Liver (tissue), 9 donors: Measurements from ENCODE around the gene CTSS. TPM values are rescaled to one million over a fixed set of nuclear protein-coding genes. Genes with fewer than 3 reads are reported as not detected.
"Not testable (repeated sequence)": the region's sequence is repeated elsewhere in the genome, so short reads cannot be mapped to it uniquely, and the experiment has no call there.

Experiments used
- DNase-seq: peaks from one replicate; pipeline ENCODE4 v3.0.0-alpha.2; 2017; ENCODE audit warnings: low spot score
- H3K27ac ChIP-seq, 2 donors: one replicate each; pipeline ENCODE4 v1.7.0; 2013; ENCODE audit warnings: inconsistent platforms in 2 of 2, low read length in 2 of 2, control low read depth in 1 of 2, low read depth in 1 of 2, mild to moderate bottlenecking in 1 of 2
- H3K27me3 ChIP-seq, 4 donors: one replicate each; pipeline versions ENCODE4 v1.6.1 to v1.7.0; 2013; ENCODE audit warnings: low read length in 3 of 4, inconsistent platforms in 1 of 4, mild to moderate bottlenecking in 1 of 4, moderate library complexity in 1 of 4; ENCODE audit not compliant: control insufficient read depth in 4 of 4, insufficient read depth in 4 of 4
- H3K36me3 ChIP-seq, 4 donors: one replicate each; pipeline versions ENCODE4 v1.6.1 to v1.7.0; 2013; ENCODE audit warnings: low read length in 3 of 4, mild to moderate bottlenecking in 3 of 4, low read depth in 1 of 4, moderate library complexity in 1 of 4; ENCODE audit not compliant: control insufficient read depth in 4 of 4, insufficient read depth in 3 of 4
- H3K4me1 ChIP-seq, 4 donors: one replicate each; pipeline versions ENCODE4 v1.6.1 to v1.7.0; 2013; ENCODE audit warnings: low read length in 3 of 4, mild to moderate bottlenecking in 3 of 4, moderate library complexity in 1 of 4; ENCODE audit not compliant: control insufficient read depth in 4 of 4, insufficient read depth in 4 of 4
- H3K4me3 ChIP-seq, 3 donors: one replicate each; pipeline versions ENCODE4 v1.6.1 to v1.7.0; 2013; ENCODE audit warnings: low read length in 3 of 3, control low read depth in 1 of 3, low read depth in 1 of 3, mild to moderate bottlenecking in 1 of 3
- H3K9ac ChIP-seq, 2 donors: one replicate each; pipeline ENCODE4 v1.7.0; 2013; ENCODE audit warnings: low read length in 2 of 2, mild to moderate bottlenecking in 2 of 2, moderate library complexity in 2 of 2, control low read depth in 1 of 2, low read depth in 1 of 2
- H3K9me3 ChIP-seq, 4 donors: one replicate each; pipeline versions ENCODE4 v1.6.1 to v1.7.0; 2013; ENCODE audit warnings: low read length in 3 of 4; ENCODE audit not compliant: control insufficient read depth in 4 of 4
- ATF3 ChIP-seq: IDR thresholded peaks from 2 replicates; pipeline ENCODE4 v1.6.1; 2016; ENCODE audit warnings: antibody characterized with exemption
- CTCF ChIP-seq: fragments of 150-350 bp; IDR thresholded peaks from 2 replicates; pipeline ENCODE4 v1.5.1; 2017; ENCODE audit warnings: improper control_type of control experiment, low read depth, low read length; ENCODE audit not compliant: missing input control
- EGR1 ChIP-seq, 2 donors: IDR thresholded peaks; 2 replicates each; pipeline ENCODE4 v1.6.1; 2016 to 2018; ENCODE audit warnings: antibody characterized with exemption in 2 of 2, low read depth in 2 of 2
- FOXA1 ChIP-seq: IDR thresholded peaks from 2 replicates; pipeline ENCODE4 v1.6.1; 2016; ENCODE audit warnings: antibody characterized with exemption
- FOXA2 ChIP-seq: IDR thresholded peaks from 2 replicates; pipeline ENCODE4 v1.6.1; 2016; ENCODE audit warnings: antibody characterized with exemption
- GABPA ChIP-seq, 2 donors: IDR thresholded peaks in 1 of 2; conservative IDR thresholded peaks in 1 of 2; 2 replicates each; pipeline ENCODE4 v1.6.1; 2016; ENCODE audit warnings: antibody characterized with exemption in 2 of 2, mild to moderate bottlenecking in 1 of 2, moderate library complexity in 1 of 2
- HNF4A ChIP-seq, 2 donors: conservative IDR thresholded peaks; 2 replicates each; pipeline ENCODE4 v1.6.1; 2016; ENCODE audit warnings: antibody characterized with exemption in 2 of 2, mild to moderate bottlenecking in 2 of 2
- HNF4G ChIP-seq: IDR thresholded peaks from 2 replicates; pipeline ENCODE4 v1.6.1; 2016; ENCODE audit warnings: antibody characterized with exemption
- JUND ChIP-seq, 2 donors: IDR thresholded peaks; 2 replicates each; pipeline ENCODE4 v1.6.1; 2016; ENCODE audit warnings: antibody characterized with exemption in 2 of 2
- NR2F2 ChIP-seq: IDR thresholded peaks from 2 replicates; pipeline ENCODE4 v1.6.1; 2016; ENCODE audit warnings: antibody characterized with exemption
- RAD21 ChIP-seq, 2 donors: IDR thresholded peaks; 2 replicates each; pipeline ENCODE4 v1.6.1; 2016; ENCODE audit warnings: antibody characterized with exemption in 2 of 2, mild to moderate bottlenecking in 2 of 2
- REST ChIP-seq: IDR thresholded peaks from 2 replicates; pipeline ENCODE4 v1.6.1; 2016; ENCODE audit warnings: antibody characterized with exemption, mild to moderate bottlenecking
- RXRA ChIP-seq, 2 donors: IDR thresholded peaks; 2 replicates each; pipeline ENCODE4 v1.6.1; 2017 to 2018; ENCODE audit warnings: antibody characterized with exemption in 2 of 2, mild to moderate bottlenecking in 1 of 2
- SP1 ChIP-seq: IDR thresholded peaks from 2 replicates; pipeline ENCODE4 v1.6.1; 2018; ENCODE audit warnings: antibody characterized with exemption, mild to moderate bottlenecking
- TAF1 ChIP-seq: conservative IDR thresholded peaks from 2 replicates; pipeline ENCODE4 v1.6.1; 2016; ENCODE audit warnings: antibody characterized with exemption, mild to moderate bottlenecking
- YY1 ChIP-seq: IDR thresholded peaks from 2 replicates; pipeline ENCODE4 v1.6.1; 2016; ENCODE audit warnings: antibody characterized with exemption, mild to moderate bottlenecking
- ZBTB33 ChIP-seq: IDR thresholded peaks from 2 replicates; pipeline ENCODE4 v1.6.1; 2016; ENCODE audit warnings: antibody characterized with exemption
- WGBS: extraction: QIAGEN DNeasy Blood & Tissue Kit; methylation state at CpG from one replicate; pipeline ENCODE4 v1.1.7; 2013; 5-methylcytosine and 5-hydroxymethylcytosine counted together
- polyA plus RNA-seq, 2 donors: library from polyadenylated mRNA; stranded (reverse) in 1 of 2; unstranded in 1 of 2; fragments of 200-250 nt in 1 of 2; fragments of >200 nt in 1 of 2; fragmentation: Nextera tagmentation in 1 of 2; extraction: Ambion mirVana in 1 of 2; gene quantifications; one replicate each; pipeline versions ENCODE4 v1.2.1 to v1.2.3, GENCODE V29; 2013 to 2015
- total RNA-seq, 2 donors: library from RNA; depleted of rRNA; stranded (reverse); fragments of >200 nt; gene quantifications; one replicate each; pipeline ENCODE4 v1.2.3, GENCODE V29; 2014
- TF ChIP-seq, protein P1 (sequence below): IDR thresholded peaks from 2 replicates; pipeline ENCODE4 v1.6.1; 2016; ENCODE audit warnings: antibody characterized with exemption
- donor health status: healthy.
- donor health status: healthy.
- donor health status: healthy.
- donor health status: healthy.
- donor health status: healthy.

The CTSS gene
- total and polyA plus RNA-seq, 4 donors = 17.3 to 122 (median 62.4) TPM

DNA sequence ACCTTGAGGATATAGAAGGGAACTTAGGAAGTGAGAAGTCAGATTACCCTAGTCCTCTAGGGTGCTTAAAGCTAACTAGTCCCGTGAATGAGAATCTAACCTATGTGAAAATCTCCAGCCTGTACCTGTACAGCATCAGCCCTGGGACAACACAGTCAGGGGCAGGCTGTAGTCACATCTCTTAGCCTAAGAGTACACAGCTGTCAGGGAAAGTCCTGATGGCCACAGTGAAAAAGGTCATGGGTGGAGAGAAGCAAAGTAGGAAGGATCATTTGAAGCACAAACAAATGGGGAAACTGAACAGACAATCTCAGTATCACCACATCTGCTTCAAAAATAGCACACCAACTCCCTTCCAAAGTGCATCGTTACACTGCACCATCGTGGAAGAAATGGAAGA is 30.8 kb upstream of the CTSS start:
- H3K4me1 ChIP-seq = no peaks in the 10 kb centered on the region
- no peak overlapping the region for H3K4me3 ChIP-seq
- no peak overlapping the region for H3K27ac ChIP-seq
- no peak for DNase-seq
- H3K9ac ChIP-seq = no peak overlapping the region
- 89% methylated on average over 3 of the region's 3 CpGs for WGBS
- H3K9me3 ChIP-seq = no peaks in the 10 kb centered on the region
- no peaks in the 10 kb centered on the region for H3K27me3 ChIP-seq
- TF ChIP-seq ZBTB33 (no peak), YY1 (no peak), RAD21 (IDR thresholded peaks at IDR 0.05) (no peak), REST (no peak), ATF3 (no peak), GABPA (IDR thresholded peaks at IDR 0.05 in 1 of 2, conservative IDR thresholded peaks at IDR 0.05 in 1 of 2) (no peak), HNF4A (conservative IDR thresholded peaks at IDR 0.05) (no peak), CTCF (no peak), TAF1 (no peak), NR2F2 (no peak), RXRA (IDR thresholded peaks at IDR 0.05) (no peak), HNF4G (no peak), FOXA2 (no peak), EGR1 (IDR thresholded peaks at IDR 0.05; ENCODE audit: low read depth in 2 of 2) (no peak), FOXA1 (no peak), JUND (IDR thresholded peaks at IDR 0.05) (no peak), SP1 (no peak)
- TF ChIP-seq, protein P1, sequence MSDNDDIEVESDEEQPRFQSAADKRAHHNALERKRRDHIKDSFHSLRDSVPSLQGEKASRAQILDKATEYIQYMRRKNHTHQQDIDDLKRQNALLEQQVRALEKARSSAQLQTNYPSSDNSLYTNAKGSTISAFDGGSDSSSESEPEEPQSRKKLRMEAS = no peak
- H3K36me3 ChIP-seq = peaks cover 5 to 39% (median 23%) of the 10 kb centered on the region in 4 donors

GRCh38 chr1:150793778-150794177 is 28.2 kb upstream of the CTSS start:
- H3K4me3 ChIP-seq, H3K9me3 ChIP-seq, H3K4me1 ChIP-seq, H3K27ac ChIP-seq, H3K9ac ChIP-seq, H3K27me3 ChIP-seq, DNase-seq: not testable (repeated sequence)
- peaks cover 0 to 32% (median 16%) of the 10 kb centered on the region in 4 donors for H3K36me3 ChIP-seq
- WGBS = 94% methylated on average over 3 of the region's 3 CpGs
